Suppressor macrophage treated with lipopolysaccharide for 1 hour (primary cell): ENCODE measurements around the gene PALLD.

Experiments
- DNase-seq, 3 donors: peaks; one replicate each; pipeline ENCODE4 v3.0.0-alpha.2; 2020 to 2022

The PALLD gene

DNA sequence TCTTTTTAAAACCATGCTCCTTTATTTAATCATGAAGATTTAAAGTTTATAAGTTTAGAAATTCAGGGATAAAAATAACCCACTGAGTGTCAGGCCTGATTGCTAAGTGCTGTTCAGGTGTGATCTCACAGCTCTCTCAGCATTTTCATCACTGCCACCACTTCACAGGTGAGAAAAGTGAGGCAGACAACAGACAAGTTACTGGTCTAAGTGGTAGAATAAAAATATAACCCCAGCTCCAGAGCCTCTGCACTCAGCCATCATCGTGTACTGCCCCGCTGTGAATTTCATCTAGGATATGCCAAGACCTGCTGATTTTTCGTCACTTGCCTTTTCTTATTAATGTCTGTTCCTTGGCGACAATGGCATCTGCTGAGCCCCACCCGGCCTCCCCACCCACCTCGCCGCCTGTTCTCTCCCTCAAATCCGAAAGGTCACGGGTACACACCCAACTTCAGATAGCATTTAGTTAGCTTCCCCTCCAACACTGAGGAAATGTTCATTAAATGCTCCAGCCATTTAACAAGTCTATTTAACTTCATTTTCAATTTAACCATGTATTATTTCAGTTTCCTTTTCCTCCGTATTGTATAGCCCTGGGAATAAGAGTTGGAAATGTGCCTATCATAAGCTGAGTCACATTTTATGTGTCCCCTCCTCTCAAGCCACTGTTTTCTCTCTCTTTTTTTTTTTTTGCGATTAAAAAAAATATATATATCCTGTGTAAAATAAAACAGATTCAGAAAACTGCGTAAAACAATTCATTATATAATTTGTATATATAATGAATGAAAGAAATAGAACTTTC is 276.7 kb downstream of the PALLD start:
- no peak for DNase-seq

DNA sequence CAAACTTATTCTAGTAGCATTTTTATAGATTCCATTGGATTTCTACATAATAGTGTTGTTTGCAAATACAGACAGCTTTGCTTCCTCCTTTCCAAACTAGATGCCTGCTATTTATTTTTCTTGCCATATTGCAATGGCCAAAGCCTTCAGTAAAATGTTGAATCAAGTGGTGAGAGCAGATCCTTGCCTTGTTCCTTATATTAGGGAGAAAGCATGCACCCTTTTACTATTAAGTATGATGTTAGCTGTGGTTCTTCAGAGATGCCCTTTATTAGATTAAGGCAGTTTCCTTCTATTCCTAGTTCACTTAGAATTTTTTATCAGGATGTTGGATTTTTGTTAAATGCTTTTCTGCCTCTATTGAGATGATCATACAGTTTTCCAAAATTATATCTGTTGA is 279.5 kb downstream of the PALLD start:
- no peak for DNase-seq

DNA sequence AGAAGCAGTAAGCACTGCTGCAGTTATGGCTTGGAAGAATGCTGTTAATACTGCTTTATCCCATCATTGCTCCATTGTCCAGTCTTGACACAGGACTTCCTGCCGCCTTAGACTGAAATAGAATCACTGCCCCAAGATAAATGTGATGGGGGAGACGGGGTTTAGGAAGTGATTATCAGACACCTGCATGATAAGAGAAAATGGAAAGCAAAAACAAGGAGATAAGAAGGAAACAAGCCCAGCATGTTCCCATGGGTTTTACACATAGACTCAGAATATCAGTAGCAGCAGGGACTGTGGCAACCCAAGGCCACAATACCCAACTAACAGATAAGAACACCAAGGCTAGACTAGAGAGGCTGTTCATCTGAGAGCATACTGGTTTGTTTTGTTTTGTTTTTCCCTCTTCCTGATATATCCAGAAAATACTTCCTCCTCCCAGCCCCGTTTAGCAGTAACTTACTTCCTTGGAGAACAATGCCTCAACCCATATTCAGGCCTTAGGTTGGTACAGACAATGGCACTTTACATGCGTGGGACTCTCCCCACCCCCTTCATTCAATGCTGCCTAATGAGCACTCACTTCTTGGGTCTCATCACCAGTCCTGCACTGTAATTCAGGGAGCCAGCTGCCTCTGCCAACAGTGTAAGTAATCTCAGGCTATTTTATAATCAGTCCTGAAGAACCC is 280.6 kb downstream of the PALLD start:
- DNase-seq = no peak

DNA sequence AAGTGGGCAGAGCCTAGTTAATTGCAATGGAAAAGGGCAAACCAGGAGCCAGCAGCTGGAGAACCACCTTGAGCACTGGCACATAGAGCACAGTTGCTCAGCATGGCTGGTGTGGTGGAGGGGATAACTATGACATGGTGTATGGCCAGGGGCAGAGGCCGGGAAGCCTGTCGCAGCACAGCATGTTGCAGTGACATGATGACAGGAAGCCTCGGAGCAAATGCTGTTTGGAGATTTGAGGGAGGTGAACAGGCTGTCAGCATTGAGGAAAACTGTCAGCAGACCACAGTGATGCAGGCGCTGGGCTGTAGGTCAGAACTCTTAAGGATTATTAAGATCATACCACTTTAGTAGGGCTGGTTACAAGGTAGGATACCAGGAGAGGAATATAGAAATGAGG is 284.5 kb downstream of the PALLD start:
- DNase-seq = no peak

DNA sequence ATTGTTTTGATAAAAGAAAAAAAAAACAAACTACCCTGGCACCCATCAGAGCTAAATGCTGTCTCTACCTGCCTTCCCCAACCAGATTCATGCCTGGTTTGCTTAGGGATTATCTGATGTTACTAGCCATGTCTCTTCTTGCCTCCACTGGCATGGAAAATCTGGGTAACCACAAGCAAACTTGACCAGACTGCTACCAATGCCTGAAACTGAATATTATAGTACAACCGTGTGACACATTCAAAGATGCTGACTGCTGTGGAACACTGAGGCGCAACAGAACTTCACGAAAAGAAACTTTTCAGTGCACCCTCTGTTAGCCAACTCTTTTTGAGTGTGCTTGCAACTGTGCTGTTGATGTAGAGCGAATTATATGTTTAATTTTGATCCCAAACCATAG is 285.1 kb downstream of the PALLD start:
- DNase-seq = no peak

DNA sequence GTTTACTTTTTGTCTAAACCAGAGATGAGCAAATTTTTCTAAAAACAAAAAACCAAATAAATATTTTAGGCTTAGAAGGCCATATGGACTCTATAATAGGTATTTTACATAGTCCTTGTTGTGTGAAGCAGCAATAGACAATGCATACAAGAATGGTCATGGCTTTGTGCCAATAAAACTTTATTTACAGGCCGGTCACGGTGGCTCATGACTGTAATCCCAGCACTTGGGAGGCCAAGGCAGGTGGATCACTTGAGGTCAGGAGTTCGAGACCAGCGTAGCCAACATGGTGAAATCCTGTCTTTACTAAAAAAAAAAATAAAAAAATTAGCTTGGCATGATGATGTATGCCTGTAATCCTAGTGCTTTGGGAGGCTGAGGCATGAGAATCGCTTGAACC is 285.6 kb downstream of the PALLD start:
- DNase-seq = no peak

DNA sequence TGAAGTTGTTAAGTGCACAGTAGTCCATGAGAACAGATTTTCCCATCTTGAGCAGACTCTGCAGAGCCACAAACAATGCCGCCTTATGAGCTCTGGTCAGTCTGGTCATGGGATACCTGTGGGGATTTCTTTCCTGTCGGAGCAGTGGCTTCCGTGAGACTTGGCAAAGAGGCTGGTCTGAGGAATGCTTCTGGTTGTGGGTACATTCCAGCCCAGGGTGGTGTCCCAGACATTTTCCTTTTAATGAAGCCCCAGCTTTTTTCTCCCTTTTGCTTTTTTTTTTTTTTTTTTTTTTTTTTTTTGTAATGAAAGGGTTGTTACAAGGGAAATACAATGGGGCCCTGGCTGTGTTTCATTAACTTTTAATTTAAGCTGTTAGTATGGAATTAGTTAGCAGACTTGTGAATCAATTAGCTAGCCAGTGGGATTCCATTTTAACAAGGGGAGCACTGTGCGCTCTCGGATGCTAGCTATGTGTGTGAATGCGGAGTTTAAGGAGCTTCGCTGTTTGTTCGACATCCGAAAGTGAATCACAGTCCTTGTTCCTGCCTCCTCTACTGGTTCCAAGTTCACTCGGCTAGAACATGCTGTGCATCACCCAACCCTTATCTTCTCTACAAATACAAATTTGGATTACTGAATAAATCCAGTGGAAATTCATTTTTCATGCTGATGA is 288.1 kb downstream of the PALLD start:
- no peak for DNase-seq

DNA sequence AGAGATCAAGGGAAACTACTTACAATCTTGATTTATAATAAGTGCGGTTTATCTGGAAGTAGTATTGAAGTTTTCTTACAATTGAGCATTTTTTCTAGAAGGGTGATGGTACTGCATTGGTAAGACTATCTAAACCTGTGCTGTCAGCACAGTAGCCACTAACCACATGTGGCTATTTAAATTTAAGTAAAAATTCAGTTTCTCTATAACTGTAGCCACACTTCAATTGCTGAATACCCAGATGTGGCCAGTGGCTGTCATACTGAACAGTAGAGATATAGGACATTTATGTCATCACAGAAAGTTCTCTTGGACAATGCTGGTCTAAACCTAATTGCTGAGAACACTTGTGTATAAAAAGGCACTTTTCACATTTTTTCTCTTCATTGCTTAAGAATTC is 290.5 kb downstream of the PALLD start:
- DNase-seq = no peak

DNA sequence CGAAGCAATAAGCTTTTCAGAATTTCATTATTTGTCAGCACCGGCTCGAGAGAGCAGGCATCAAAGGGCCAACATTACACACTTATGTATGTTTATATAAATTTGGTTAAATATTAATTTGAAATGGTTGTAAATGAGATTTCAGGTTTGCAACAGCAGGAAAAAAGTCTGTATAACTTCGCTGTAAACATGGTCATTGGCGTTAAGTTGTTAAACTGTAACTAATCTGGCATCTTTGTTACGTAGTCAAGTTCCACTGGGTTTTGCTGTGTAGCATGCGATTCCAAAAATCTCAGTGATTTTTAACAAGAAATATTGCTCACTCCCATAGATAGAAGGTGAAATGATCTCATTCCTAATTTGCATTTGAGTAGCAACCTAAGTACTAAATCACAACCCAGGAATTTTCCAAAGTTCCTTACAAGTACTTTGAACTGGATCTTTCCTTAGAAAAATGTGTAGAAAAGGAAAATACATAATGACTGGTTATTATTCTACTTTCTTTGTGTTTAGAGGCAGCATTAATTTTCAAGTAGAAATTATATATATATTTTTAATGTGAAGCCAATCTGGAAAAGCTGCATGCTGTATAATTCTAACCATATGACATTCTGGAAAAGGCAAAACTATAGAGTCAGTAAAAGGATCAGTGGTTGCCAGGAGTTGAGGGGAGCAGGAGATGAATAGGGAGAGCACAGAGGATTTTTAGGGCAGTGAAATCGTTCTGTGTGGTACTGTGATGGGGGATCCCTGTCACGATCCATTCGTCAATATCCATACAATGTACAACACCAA is 291.1 kb downstream of the PALLD start:
- DNase-seq = no peak

DNA sequence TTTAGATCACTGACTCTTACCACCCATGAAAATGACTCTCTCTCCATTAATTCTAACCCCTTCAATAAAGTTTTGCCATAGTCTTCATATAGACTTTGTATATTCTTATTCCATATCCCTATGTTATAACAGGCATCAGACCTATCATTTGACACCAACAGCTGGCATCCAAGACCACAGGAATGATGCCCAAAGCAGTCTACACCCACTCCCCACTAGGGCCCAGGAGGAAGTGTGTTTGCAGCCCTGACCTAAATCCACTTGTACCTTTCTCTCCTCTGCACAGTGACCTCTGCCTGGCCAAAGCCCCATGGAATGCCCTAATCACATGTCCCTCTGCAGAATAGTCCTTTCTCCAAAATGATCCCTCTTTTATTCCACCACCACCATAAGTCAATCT is 294.0 kb downstream of the PALLD start:
- DNase-seq = no peak

DNA sequence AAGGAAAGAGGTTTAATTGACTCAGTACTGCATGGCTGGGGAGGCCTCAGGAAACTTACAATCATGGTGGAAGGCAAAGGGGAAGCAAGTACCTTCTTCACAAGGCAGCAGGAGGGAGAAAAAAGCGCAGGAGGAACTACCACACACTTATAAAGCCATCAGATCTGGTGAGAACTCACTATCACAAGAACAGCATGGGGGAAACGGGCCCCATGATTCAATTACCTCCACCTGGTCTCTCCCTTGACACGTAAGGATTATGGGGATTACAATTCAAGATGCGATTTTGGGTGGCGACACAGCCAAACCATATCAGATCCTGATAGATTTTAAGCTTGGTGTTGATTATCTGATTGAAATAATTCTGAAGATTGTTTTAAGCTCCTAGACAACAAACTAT is 294.5 kb downstream of the PALLD start:
- DNase-seq = no peak

DNA sequence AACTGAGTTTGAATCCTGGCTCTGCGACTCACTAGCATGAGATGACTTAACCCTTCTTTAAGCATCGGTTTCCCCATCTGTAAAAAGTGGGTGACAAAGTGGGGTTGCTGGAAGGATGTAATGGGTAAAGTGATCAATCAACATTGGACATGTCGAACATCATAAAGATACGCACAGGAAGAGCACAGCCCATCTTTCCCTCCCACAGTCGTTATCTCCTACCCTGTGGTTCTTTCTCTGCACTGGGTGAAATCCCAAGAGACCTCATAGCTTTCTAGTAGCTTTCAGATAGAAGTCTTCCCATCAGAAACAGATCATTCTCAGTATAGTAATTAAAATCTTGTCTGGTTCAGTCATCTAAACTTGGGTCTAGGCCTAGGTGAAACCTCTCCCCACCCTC is 296.7 kb downstream of the PALLD start:
- DNase-seq = no peak

DNA sequence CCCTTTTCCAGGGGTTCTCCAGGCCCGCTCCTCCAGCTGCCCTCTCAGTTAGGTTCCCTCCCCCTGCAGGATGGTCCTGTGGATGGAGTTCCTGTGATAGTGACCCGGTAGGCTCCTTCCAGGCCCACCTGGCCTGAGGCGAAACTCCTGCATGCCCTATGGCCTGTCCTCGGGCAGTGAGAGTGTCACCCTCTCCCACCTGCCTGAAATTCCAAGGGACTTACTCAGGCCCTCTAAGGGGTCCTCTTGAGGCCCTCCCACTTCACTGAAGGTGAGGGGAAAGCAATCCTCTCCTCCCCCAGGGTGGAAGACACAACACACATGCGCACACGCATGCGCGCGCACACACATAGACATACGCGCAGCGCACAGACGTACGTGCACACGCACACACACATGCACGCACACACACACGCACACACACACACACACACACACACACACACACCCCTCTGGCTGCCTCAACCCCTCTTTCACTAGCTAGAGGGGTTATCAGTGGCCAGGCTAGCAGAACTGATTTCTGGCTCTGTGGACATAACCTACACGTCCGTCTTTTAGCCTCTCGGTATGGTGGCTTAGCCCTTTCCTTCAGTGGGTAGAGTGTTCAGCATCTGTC is 297.3 kb downstream of the PALLD start:
- DNase-seq = no peak

DNA sequence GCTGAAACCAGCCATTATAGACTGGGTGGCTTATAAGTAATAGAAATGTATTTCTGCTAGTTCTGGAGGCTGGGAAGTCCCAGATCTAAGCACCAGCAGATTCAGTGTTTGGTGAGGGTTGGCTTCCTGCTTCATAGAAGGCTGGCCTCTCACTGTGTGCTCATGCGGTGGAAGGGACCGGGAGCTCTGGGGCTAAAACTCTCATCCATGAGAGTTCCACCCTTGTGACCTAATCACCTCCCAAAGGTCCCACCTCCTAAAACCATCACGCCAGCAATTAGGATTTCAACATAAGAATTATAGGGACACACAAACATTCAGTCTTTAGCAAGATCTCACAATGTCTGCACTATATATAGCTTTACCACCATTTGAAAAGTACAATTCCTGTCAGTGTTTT is 298.0 kb downstream of the PALLD start:
- DNase-seq = peak; percentile 45 to 55 (median 53)

DNA sequence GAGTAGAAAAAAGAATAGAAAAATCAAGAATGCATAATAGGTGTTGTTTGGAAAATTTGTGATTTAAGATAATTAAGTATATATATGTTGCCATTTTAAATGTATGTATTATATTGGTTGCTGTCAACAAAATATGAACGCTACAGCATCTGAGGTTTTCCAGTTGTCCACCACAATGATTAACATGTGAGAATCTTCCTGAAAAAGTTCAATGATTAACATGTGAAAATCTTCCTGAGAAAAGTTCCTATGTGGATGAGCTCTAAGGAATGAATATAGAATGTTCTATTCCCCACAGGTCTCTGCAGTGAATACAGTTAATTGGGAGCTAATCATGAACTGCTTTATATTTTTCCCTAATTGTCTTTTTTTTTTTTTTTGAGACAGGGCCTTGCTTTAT is 298.5 kb downstream of the PALLD start:
- DNase-seq = no peak

DNA sequence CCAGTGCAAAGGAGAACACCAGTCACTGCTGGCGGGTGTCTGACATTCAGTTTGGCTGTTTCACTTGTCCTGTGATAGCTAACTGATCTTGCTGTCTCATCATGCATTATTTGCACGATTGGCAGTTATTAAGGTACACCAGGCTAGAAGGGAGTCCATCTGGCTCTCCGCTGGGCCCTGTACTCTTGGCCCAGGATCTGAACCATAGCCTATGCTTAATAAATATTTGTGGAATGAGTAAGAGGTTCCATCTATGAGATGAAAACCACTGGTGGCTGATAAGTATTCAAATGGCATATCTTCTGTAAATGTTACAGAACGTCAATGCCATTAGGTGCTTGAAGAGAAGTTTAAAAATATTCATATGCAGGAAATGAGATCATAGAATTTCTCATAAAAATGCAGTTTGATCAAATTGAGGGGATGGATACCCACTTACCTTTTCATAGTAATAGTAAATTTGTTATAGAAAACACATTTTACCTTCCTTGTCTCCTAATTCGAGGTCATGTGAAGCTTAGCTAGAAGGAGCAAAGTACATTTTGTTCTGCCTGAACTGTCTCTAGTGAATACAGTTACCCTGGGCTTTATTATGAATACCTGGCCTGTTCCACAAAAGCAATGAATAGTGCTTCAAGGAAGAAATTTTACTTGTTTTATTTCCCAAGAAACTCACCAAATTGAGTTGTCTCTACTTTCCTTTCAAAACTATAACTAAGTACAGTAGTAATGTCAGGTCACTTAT is 299.7 kb downstream of the PALLD start:
- no peak for DNase-seq

DNA sequence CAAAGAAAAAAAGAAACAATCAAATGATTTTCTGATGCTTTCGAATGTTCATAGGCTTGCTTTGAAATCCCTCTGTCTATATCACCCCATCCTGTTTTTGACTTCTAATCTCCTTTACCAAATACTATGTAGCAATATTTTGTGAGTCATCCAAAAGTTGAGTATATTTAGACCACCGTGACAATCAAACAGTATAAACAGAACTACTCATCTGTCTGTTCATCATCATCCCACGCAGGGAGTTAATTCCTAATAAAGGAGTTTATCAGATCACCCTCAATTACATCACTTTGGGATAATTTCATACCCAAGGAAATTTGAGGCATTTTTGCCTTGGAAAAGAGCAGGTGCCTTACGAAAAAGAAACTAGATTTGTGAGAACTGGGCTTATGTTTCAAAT is 300.3 kb downstream of the PALLD start:
- peak; percentile 64 to 92 (median 91) for DNase-seq

DNA sequence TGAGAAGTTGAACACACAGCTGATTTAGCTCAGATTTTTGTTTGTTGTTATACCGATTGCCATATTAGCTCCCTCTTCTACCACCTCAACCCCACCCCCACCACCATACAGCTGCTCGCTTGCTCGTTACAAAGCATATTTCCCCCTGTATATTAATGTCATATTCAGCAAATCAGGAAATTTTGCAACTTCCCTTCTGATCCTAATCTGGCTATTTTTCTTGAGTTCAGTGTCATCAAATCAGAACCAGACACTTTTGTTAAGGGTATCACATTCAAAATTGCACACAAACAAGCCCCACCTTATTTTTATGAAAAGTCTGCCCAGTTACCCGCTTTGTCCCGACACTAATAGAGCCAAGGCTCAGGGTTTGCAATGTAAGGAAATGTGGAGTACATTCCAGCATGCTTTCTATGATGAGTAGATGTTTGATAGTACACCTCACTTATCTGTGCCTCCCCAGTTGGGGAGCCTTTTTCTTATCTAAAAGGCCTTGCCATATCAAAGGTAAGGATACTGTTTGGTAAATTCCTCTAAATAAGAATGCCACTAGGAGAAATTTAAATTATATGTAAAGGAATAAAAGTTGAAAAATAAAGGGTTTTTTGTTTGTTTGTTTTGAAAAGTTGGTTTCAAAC is 301.0 kb downstream of the PALLD start:
- peak; percentile 24 to 46 (median 27) for DNase-seq

DNA sequence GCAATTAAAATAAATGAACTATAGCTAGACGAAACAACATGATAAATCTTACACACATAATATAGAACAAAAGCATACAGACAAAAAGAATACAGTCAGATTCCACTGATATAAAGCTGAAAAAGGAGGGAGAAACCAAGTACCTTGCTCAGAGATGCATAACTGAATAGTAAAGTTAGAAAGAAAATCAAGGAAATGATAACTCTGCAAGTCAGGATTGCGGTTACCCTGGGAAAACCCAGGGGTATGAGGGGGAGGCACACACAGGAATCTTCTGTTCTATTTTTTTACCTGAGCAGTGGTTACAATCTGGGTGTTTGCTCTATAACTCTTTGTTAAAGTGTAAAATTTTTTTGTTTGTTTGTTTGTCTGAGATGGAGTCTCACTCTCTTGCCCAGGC is 304.1 kb downstream of the PALLD start:
- no peak for DNase-seq

DNA sequence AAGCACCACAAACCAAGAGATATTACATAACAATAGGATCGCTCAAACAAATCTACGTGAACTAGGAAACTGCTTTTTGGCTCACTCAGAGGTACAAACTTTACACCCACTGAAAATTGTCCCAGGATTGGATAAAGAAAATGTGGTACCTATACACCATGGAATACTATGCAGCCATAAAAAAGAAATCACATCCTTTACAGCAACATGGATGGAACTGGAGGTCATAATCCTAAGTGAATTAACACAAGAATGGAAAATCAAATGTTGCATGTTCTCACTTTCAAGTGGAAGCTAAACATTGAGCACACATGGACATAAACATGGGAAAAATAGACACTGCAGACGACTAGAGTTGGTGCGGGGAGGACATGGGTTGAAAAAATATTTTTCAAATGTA is 305.4 kb downstream of the PALLD start:
- no peak for DNase-seq

DNA sequence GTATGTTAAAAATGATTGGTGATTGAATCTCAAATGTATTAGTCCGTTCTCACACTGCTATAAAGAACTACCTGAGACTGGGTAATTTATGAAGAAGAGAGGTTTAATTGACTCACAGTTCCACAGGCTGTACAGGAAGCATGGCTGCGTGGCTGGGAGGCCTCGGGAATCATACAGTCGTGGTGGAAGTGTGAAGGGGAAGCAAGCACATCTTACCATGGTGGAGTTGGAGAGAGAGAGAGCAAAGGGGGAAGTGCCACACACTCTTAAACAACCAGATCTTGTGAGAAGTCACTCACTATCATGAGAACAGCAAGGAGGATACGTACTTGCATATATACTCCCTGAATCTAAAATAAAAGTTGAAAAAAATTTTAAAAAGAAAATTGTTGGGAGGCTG is 306.2 kb downstream of the PALLD start:
- peak; percentile 76 to 80 (median 77) for DNase-seq

DNA sequence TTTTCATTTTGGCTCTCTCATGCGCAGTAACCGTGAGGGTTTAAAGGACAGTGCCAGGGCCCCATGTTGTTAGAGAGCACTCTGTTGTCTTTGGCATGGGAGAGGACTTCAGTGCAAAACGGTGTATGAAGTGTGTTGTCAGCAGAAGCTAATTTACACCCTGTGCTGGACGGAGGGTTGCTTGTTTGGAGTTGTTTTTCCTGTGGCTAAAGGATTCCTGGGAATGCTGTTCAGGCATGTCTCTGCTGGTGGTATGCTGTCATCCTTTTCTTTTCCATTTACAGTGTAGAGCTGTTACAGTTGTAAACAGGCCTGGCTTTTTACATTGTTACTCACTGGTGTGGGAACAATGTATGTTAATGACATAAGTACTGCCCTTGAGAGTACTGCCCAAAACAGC is 306.9 kb downstream of the PALLD start:
- DNase-seq = no peak
